Heart left ventricle (tissue), 16 donors: ENCODE measurements around the gene RAD51B. TPM values are rescaled to one million over a fixed set of nuclear protein-coding genes. Genes with fewer than 3 reads are reported as not detected.

ENCODE experiments used
- ATAC-seq, 4 donors: fragments of 200-7000 bp; cut with Tn5 transposase; one replicate each; pipeline ENCODE4 v1.9.1; 2020 to 2022; ENCODE audit warnings: moderate library complexity in 4 of 4, mild to moderate bottlenecking in 3 of 4, moderate number of reproducible peaks in 1 of 4
- DNase-seq, 5 donors: peaks; one replicate each; pipeline ENCODE4 v3.0.0-alpha.2; 2020
- H3K27ac ChIP-seq, 12 donors: fragments of 200-600 bp; sonication (generic) in 4 of 12; one replicate each; pipeline versions ENCODE4 v1.5.0 to v1.8.0; 2016 to 2022; ENCODE audit warnings: mild to moderate bottlenecking in 2 of 12
- H3K27me3 ChIP-seq, 9 donors: fragments of 200-600 bp; sonication (generic) in 2 of 9; one replicate each; pipeline versions ENCODE4 v1.5.1 to v1.8.0; 2016 to 2022; ENCODE audit warnings: mild to moderate bottlenecking in 3 of 9
- H3K36me3 ChIP-seq, 9 donors: fragments of 200-600 bp; sonication (generic) in 2 of 9; one replicate each; pipeline versions ENCODE4 v1.5.0 to v1.8.0; 2018 to 2022; ENCODE audit warnings: mild to moderate bottlenecking in 2 of 9
- H3K4me1 ChIP-seq, 12 donors: fragments of 200-600 bp; sonication (generic) in 4 of 12; one replicate each; pipeline versions ENCODE4 v1.5.0 to v1.8.0; 2016 to 2022; ENCODE audit warnings: mild to moderate bottlenecking in 3 of 12
- H3K4me3 ChIP-seq, 12 donors: fragments of 200-600 bp; sonication (generic) in 4 of 12; one replicate each; pipeline versions ENCODE4 v1.5.0 to v1.8.0; 2017 to 2022; ENCODE audit warnings: mild to moderate bottlenecking in 9 of 12, moderate library complexity in 4 of 12
- H3K9me3 ChIP-seq, 12 donors: fragments of 200-600 bp; sonication (generic) in 4 of 12; one replicate each; pipeline versions ENCODE4 v1.5.0 to v1.8.0; 2016 to 2022; ENCODE audit warnings: mild to moderate bottlenecking in 1 of 12
- CTCF ChIP-seq, 12 donors: fragments of 200-600 bp; sonication (generic) in 4 of 12; IDR thresholded peaks; one replicate each; pipeline versions ENCODE4 v1.5.0 to v1.8.0; 2018 to 2022; ENCODE audit warnings: antibody characterized with exemption in 12 of 12, mild to moderate bottlenecking in 5 of 12
- POLR2A ChIP-seq, 2 donors: fragments of 450-650 bp; IDR thresholded peaks; one replicate each; pipeline ENCODE4 v1.6.1; 2017; ENCODE audit warnings: antibody characterized with exemption in 2 of 2, mild to moderate bottlenecking in 2 of 2, moderate library complexity in 2 of 2
- WGBS, 4 donors: extraction: QIAGEN DNeasy Blood & Tissue Kit in 2 of 4; methylation state at CpG; one replicate each; pipeline versions ENCODE4 v1.1.5 to v1.1.7; 2013 to 2018; 5-methylcytosine and 5-hydroxymethylcytosine counted together
- intact Hi-C, 10 donors: fragments of 100-400 bp; cut with DNase I; formaldehyde crosslinking; loops; one replicate each; pipeline versions ENCODE4 v1.11.1 to v1.14.2; 2022
- polyA plus RNA-seq, 2 donors: library from polyadenylated mRNA; stranded (reverse); fragments of 200-250 nt; gene quantifications; one replicate each; pipeline ENCODE4 v1.2.3, GENCODE V29; 2013
- total RNA-seq, 9 donors: library from RNA; depleted of rRNA in 2 of 9; stranded (reverse); fragments of >200 nt in 2 of 9; fragmentation: NEBNext Ultra II Directional in 3 of 9; extraction: Animal tissue kit (Norgen Biotek cat#: 25700) in 3 of 9; gene quantifications; one replicate each; pipeline versions ENCODE4 v1.1.0 to v1.2.4, GENCODE V29; 2016 to 2023
- donor health status: ischemic (EF 13 %, LVEDD 7.1; RV severe dilation, severe dysfunction).
- donor health status: healthy with polysubstance abuse.
- donor health status: DM: no; HTN: yes; CAD: no.
- donor health status: DM: no; HTN: no; CAD: no.
- donor health status: ischemic (EF 25% LVEDD 6.9; RV normal size, moderate dysfunction).
- donor health status: ischemic (EF 25% LVEDD 5.7; RV mildly dilated, moderate dysfunction).
- donor health status: healthy.
- donor health status: DM: yes; HTN: yes; CAD: no.
- donor health status: ischemic (EF 35%, LVEDD 5.7; RV mildly dilated, moderate dysfunction).
- donor health status: nonischemic (EF 11% LVEDD 7.7; RV severe dilation, severe dysfunction).
- donor health status: DM: yes; HTN: yes; CAD: no.
- donor health status: PGD.
- donor health status: ischemic (EF 29% LVEDD 5.4; RV normal size, mild dysfunction).
- donor health status: nonischemic (EF 23%, LVEDD 6.1; RV moderate dilation, normal function).

The RAD51B gene
- total and polyA plus RNA-seq, 11 donors, result 1.3 to 11.3 (median 3.2) TPM

GRCh38 chr14:68766299-68767247 is 947.0 kb downstream of the RAD51B start:
- H3K36me3 ChIP-seq, result no peaks in the 10 kb centered on the region
- ATAC-seq, result no peak
- H3K4me1 ChIP-seq, result peaks cover 5 to 43% (median 24%) of the 10 kb centered on the region in 12 donors
- no peak overlapping the region for H3K27ac ChIP-seq
- intact Hi-C loops, result no loop called here
- H3K27me3 ChIP-seq, result no peaks in the 10 kb centered on the region
- 80 to 95% (median 85%) methylated on average over 7 of the region's 7 CpGs for whole genome bisulfite sequencing, 4 donors
- H3K9me3 ChIP-seq, result no peaks in the 10 kb centered on the region
- DNase-seq, result peak in 1 of 5 donors; percentile 5
- TF ChIP-seq POLR2A (IDR thresholded peaks at IDR 0.05) (no peak), CTCF (IDR thresholded peaks at IDR 0.05) (no peak)
- H3K4me3 ChIP-seq, result no peak overlapping the region

- no peak for ATAC-seq
- no peaks in the 10 kb centered on the region for H3K27me3 ChIP-seq
- intact Hi-C loops, result no loop called here
- TF ChIP-seq CTCF (IDR thresholded peaks at IDR 0.05) (no peak), POLR2A (IDR thresholded peaks at IDR 0.05) (no peak)
- no peaks in the 10 kb centered on the region for H3K9me3 ChIP-seq
- WGBS, 4 donors, result 96 to 99% (median 98%) methylated on average over 5 of the region's 5 CpGs
- no peaks in the 10 kb centered on the region for H3K36me3 ChIP-seq
- H3K27ac ChIP-seq, result no peak overlapping the region
- peak in 1 of 5 donors; percentile 14 for DNase-seq
- H3K4me3 ChIP-seq, result no peak overlapping the region
- H3K4me1 ChIP-seq, result peaks cover 5 to 43% (median 24%) of the 10 kb centered on the region in 12 donors
Measured at GRCh38 chr14:68767248-68767645, 947.7 kb downstream of the RAD51B start.

GRCh38 chr14:68768316-68768715 is 948.7 kb downstream of the RAD51B start:
- no peak overlapping the region for H3K27ac ChIP-seq
- TF ChIP-seq POLR2A (IDR thresholded peaks at IDR 0.05), result no peak
- no peak for TF ChIP-seq CTCF (IDR thresholded peaks at IDR 0.05)
- 92 to 96% (median 92%) methylated on average over 7 of the region's 7 CpGs for WGBS, 4 donors
- no peaks in the 10 kb centered on the region for H3K9me3 ChIP-seq
- no peak overlapping the region for H3K4me3 ChIP-seq
- no peaks in the 10 kb centered on the region for H3K36me3 ChIP-seq
- ATAC-seq (no peak), DNase-seq (peak in 1 of 5 donors; percentile 19)
- peaks cover 0 to 40% (median 18%) of the 10 kb centered on the region in 12 donors for H3K4me1 ChIP-seq
- intact Hi-C loops, result no loop called here
- H3K27me3 ChIP-seq, result no peaks in the 10 kb centered on the region

GRCh38 chr14:68770051-68770450 is 950.5 kb downstream of the RAD51B start:
- Histone ChIP-seq H3K9me3 (peaks cover 0 to 7% (median 1%) of the 10 kb centered on the region in 12 donors), H3K27ac (peak overlapping the region in 3 of 12 donors; percentile 81 to 89 (median 82)), H3K36me3 (no peaks in the 10 kb centered on the region), H3K4me3 (no peak overlapping the region), H3K27me3 (no peaks in the 10 kb centered on the region), H3K4me1 (peaks cover 0 to 40% (median 15%) of the 10 kb centered on the region in 12 donors)
- TF ChIP-seq CTCF (IDR thresholded peaks at IDR 0.05) (no peak), POLR2A (IDR thresholded peaks at IDR 0.05) (no peak)
- peak in 2 of 5 donors; percentile 7 to 10 for DNase-seq
- intact Hi-C loops, result loop anchor here in 2 of 10 donors (10.0 kb wide), 2 partner anchors 245 to 395 kb away; no protein-coding TSS in a partner anchor
- WGBS, 4 donors, result 94 to 99% (median 97%) methylated on average over 9 of the region's 9 CpGs
- ATAC-seq, result no peak
